CD14-positive monocyte (primary cell): Measurements from ENCODE around the gene LIN28A. TPM values are rescaled to one million over a fixed set of nuclear protein-coding genes. Genes with fewer than 3 reads are reported as not detected.

Experiments
- DNase-seq, 3 donors: peaks; one replicate each; pipeline ENCODE4 v3.0.0-alpha.2; 2011 to 2022
- H2AFZ ChIP-seq: 2 replicates; pipeline ENCODE4 v1.6.0; 2012; ENCODE audit warnings: mild to moderate bottlenecking, low read depth, low read length, inconsistent platforms; ENCODE audit not compliant: insufficient read depth, poor library complexity, severe bottlenecking
- H3K27ac ChIP-seq, 2 donors: 1 replicate in 1 of 2; 2 replicates in 1 of 2; pipeline ENCODE4 v1.5.1; 2012 to 2013; ENCODE audit warnings: low read length in 2 of 2, control low read depth in 1 of 2, inconsistent platforms in 1 of 2, low read depth in 1 of 2, mild to moderate bottlenecking in 1 of 2
- H3K27me3 ChIP-seq, 2 donors: one replicate each; pipeline versions ENCODE4 v1.6.0 to v1.6.1; 2011 to 2013; ENCODE audit warnings: low read length in 2 of 2; ENCODE audit not compliant: control insufficient read depth in 2 of 2, insufficient read depth in 2 of 2
- H3K36me3 ChIP-seq, 2 donors: replicated peaks in 1 of 2; 1 replicate in 1 of 2; 2 replicates in 1 of 2; pipeline versions ENCODE4 v1.5.1 to v1.6.1; 2012 to 2013; ENCODE audit warnings: low read length in 2 of 2, control low read depth in 1 of 2, inconsistent platforms in 1 of 2, mild to moderate bottlenecking in 1 of 2; ENCODE audit not compliant: insufficient read depth in 2 of 2, control insufficient read depth in 1 of 2
- H3K4me1 ChIP-seq, 2 donors: 1 replicate in 1 of 2; 2 replicates in 1 of 2; pipeline versions ENCODE4 v1.5.1 to v1.6.1; 2012 to 2013; ENCODE audit warnings: low read length in 2 of 2, control low read depth in 1 of 2, inconsistent platforms in 1 of 2, mild to moderate bottlenecking in 1 of 2, moderate library complexity in 1 of 2; ENCODE audit not compliant: insufficient read depth in 2 of 2, control insufficient read depth in 1 of 2
- H3K4me2 ChIP-seq: replicated peaks from 2 replicates; pipeline ENCODE3; 2012; ENCODE audit warnings: low read length, moderate library complexity, mild to moderate bottlenecking; ENCODE audit not compliant: poor library complexity, severe bottlenecking; ENCODE audit errors: extremely low read depth
- H3K4me3 ChIP-seq, 3 experiments: fragments of 200-600 bp in 1 of 3; sonication (generic) in 1 of 3; replicated peaks in 1 of 3; 1 replicate in 2 of 3; 2 replicates in 1 of 3; pipeline ENCODE4 v1.5.1; 2011 to 2013; ENCODE audit warnings: low read length in 3 of 3, mild to moderate bottlenecking in 3 of 3, control low read depth in 2 of 3, low read depth in 2 of 3, inconsistent platforms in 1 of 3, moderate library complexity in 1 of 3
- H3K79me2 ChIP-seq: 2 replicates; pipeline ENCODE4 v1.6.0; 2012; ENCODE audit warnings: mild to moderate bottlenecking, control low read depth, inconsistent platforms, low read length, moderate library complexity; ENCODE audit not compliant: insufficient read depth
- H3K9ac ChIP-seq: 2 replicates; pipeline ENCODE4 v1.6.0; 2017; ENCODE audit warnings: low read length, mild to moderate bottlenecking; ENCODE audit not compliant: insufficient read depth, poor library complexity, severe bottlenecking
- H3K9me3 ChIP-seq, 2 donors: replicated peaks in 1 of 2; 1 replicate in 1 of 2; 2 replicates in 1 of 2; pipeline versions ENCODE4 v1.5.1 to v1.6.1; 2012 to 2013; ENCODE audit warnings: low read length in 2 of 2, control low read depth in 1 of 2; ENCODE audit not compliant: control insufficient read depth in 1 of 2, insufficient read depth in 1 of 2
- H4K20me1 ChIP-seq: 2 replicates; pipeline ENCODE4 v1.6.0; 2012; ENCODE audit warnings: mild to moderate bottlenecking, low read length, control low read depth, moderate library complexity; ENCODE audit not compliant: insufficient read depth
- H3K27ac Mint-ChIP-seq, 7 donors: one replicate each; pipeline ENCODE4 v1.8.0; 2020; ENCODE audit warnings: mild to moderate bottlenecking in 7 of 7, mixed read lengths in 7 of 7, moderate library complexity in 6 of 7, inconsistent platforms in 2 of 7
- H3K27me3 Mint-ChIP-seq, 3 donors: one replicate each; pipeline ENCODE4 v1.8.0; 2021 to 2022; ENCODE audit warnings: low read depth in 3 of 3, mild to moderate bottlenecking in 3 of 3, mixed read lengths in 3 of 3, moderate library complexity in 3 of 3, inconsistent platforms in 1 of 3
- H3K36me3 Mint-ChIP-seq, 2 donors: one replicate each; pipeline ENCODE4 v1.8.0; 2020; ENCODE audit warnings: mixed read lengths in 2 of 2, inconsistent platforms in 1 of 2, mild to moderate bottlenecking in 1 of 2
- H3K4me1 Mint-ChIP-seq: one replicate; pipeline ENCODE4 v1.8.0; 2020; ENCODE audit warnings: mild to moderate bottlenecking, mixed read lengths
- H3K4me3 Mint-ChIP-seq, 2 donors: one replicate each; pipeline ENCODE4 v1.8.0; 2020; ENCODE audit warnings: mild to moderate bottlenecking in 2 of 2, mixed read lengths in 2 of 2, moderate library complexity in 1 of 2
- H3K9me3 Mint-ChIP-seq, 7 donors: one replicate each; pipeline ENCODE4 v1.8.0; 2020 to 2022; ENCODE audit warnings: mixed read lengths in 7 of 7, mild to moderate bottlenecking in 6 of 7, moderate library complexity in 6 of 7, inconsistent platforms in 2 of 7
- WGBS: methylation state at CpG from one replicate; pipeline ENCODE4 v1.1.5; 2013; ENCODE audit warnings: missing lambda C conversion rate; ENCODE audit not compliant: insufficient coverage; 5-methylcytosine and 5-hydroxymethylcytosine counted together
- intact Hi-C, 2 donors: fragments of 100-400 bp; cut with micrococcal nuclease; formaldehyde crosslinking; loops; one replicate each; pipeline versions ENCODE4 v1.15.0 to v1.15.1; 2023
- polyA plus RNA-seq, 3 donors: library from polyadenylated mRNA; depleted of rRNA in 1 of 3; unstranded in 2 of 3; stranded (reverse) in 1 of 3; fragments of 300-500 nt in 2 of 3; fragments of >200 nt in 1 of 3; fragmentation: Illumina TruSeq in 2 of 3; gene quantifications; 1 replicate in 2 of 3; 2 replicates in 1 of 3; pipeline ENCODE4 v1.2.3, GENCODE V29; 2012 to 2021
- TF ChIP-seq, protein P1 (sequence below): fragments of 200-600 bp; IDR thresholded peaks from one replicate; pipeline ENCODE4 v1.8.0; 2022; ENCODE audit warnings: antibody characterized with exemption, mild to moderate bottlenecking

LIN28A gene
- polyA plus RNA-seq, 3 donors: not detected

GRCh38 chr1:26449868-26450267 lies 39.3 kb downstream of the LIN28A start:
- Histone ChIP-seq H4K20me1 (no peaks in the 10 kb centered on the region), H3K9ac (no peak overlapping the region), H3K4me3 (no peak overlapping the region), H2AFZ (no peak overlapping the region), H3K79me2 (no peaks in the 10 kb centered on the region), H3K4me1 (no peaks in the 10 kb centered on the region), H3K4me2 (no peak overlapping the region), H3K27ac (no peak overlapping the region), H3K27me3 (no peaks in the 10 kb centered on the region), H3K36me3 (peaks cover 65 to 98% of the 10 kb centered on the region in 2 donors), H3K9me3 (no peaks in the 10 kb centered on the region)
- 100% methylated on average over 2 of the region's 3 CpGs for WGBS
- TF ChIP-seq, protein P1, sequence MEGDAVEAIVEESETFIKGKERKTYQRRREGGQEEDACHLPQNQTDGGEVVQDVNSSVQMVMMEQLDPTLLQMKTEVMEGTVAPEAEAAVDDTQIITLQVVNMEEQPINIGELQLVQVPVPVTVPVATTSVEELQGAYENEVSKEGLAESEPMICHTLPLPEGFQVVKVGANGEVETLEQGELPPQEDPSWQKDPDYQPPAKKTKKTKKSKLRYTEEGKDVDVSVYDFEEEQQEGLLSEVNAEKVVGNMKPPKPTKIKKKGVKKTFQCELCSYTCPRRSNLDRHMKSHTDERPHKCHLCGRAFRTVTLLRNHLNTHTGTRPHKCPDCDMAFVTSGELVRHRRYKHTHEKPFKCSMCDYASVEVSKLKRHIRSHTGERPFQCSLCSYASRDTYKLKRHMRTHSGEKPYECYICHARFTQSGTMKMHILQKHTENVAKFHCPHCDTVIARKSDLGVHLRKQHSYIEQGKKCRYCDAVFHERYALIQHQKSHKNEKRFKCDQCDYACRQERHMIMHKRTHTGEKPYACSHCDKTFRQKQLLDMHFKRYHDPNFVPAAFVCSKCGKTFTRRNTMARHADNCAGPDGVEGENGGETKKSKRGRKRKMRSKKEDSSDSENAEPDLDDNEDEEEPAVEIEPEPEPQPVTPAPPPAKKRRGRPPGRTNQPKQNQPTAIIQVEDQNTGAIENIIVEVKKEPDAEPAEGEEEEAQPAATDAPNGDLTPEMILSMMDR: no peak
- H3K4me1 Mint-ChIP-seq: no peaks in the 10 kb centered on the region
- DNase-seq: no peak
- peaks cover 0 to 2% (median 0%) of the 10 kb centered on the region in 3 donors for H3K27me3 Mint-ChIP-seq
- intact Hi-C loops: no loop called here
- no peak overlapping the region for H3K4me3 Mint-ChIP-seq
- peaks cover 65 to 93% of the 10 kb centered on the region in 2 donors for H3K36me3 Mint-ChIP-seq
- peak overlapping the region in 1 of 7 donors; percentile 2 for H3K27ac Mint-ChIP-seq
- H3K9me3 Mint-ChIP-seq: no peaks in the 10 kb centered on the region

DNA sequence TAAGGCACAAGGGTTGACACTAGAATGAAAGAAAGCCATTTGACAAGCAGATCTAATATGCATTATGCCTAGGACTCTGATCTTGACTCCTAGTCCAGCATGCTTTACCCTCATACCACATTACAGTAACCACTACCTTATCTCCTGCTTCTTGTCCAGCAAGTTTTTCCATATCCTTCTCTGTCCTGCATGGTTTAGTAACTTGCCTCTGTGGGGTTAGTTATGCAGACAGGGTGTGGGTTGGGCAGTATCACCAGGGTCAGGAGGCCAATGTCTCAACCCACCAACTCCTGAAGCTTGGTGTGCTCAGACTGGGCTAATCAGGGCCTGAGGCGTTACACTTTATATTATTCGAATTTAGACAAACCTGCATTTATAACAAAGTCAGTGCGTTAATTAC lies 40.3 kb downstream of the LIN28A start:
- Histone ChIP-seq H2AFZ (no peak overlapping the region), H4K20me1 (no peaks in the 10 kb centered on the region), H3K4me3 (no peak overlapping the region), H3K79me2 (no peaks in the 10 kb centered on the region), H3K4me2 (no peak overlapping the region), H3K4me1 (no peaks in the 10 kb centered on the region), H3K9me3 (no peaks in the 10 kb centered on the region), H3K27ac (no peak overlapping the region), H3K36me3 (peaks cover 71 to 98% of the 10 kb centered on the region in 2 donors), H3K27me3 (no peaks in the 10 kb centered on the region), H3K9ac (no peak overlapping the region)
- WGBS: no CpG with 5 or more reads among the region's 3 CpGs
- Mint-ChIP-seq H3K27ac (no peak overlapping the region), H3K27me3 (peaks cover 0 to 2% (median 0%) of the 10 kb centered on the region in 3 donors), H3K4me3 (no peak overlapping the region), H3K36me3 (peaks cover 68 to 95% of the 10 kb centered on the region in 2 donors), H3K9me3 (no peaks in the 10 kb centered on the region), H3K4me1 (no peaks in the 10 kb centered on the region)
- DNase-seq: no peak
- TF ChIP-seq, protein P1: no peak
- intact Hi-C loops: no loop called here
